SK-MEL-5 (cell line): Measurements from ENCODE around the gene FLVCR2. TPM values are rescaled to one million over a fixed set of nuclear protein-coding genes. Genes with fewer than 3 reads are reported as not detected.
"Not testable (repeated sequence)": the region's sequence is repeated elsewhere in the genome, so short reads cannot be mapped to it uniquely, and the experiment has no call there.

Experiments used
- DNase-seq: peaks from one replicate; pipeline ENCODE4 v3.0.0-alpha.2; 2016; ENCODE audit warnings: low read depth, low spot score
- in situ Hi-C: cut with HindIII; loops from 2 replicates; pipeline ENCODE4 v1.10.0; 2016; ENCODE audit warnings: low sequenced_read_pairs, high pct_unique_total_duplicates, low pct_unique_long_range_greater_than_20kb
- total RNA-seq: library from RNA; depleted of rRNA; stranded (reverse); fragments of >200 nt; shearing (Covaris generic); gene quantifications from 2 replicates; pipeline ENCODE4 v1.2.3, GENCODE V29; 2014

FLVCR2 gene
- total RNA-seq, 1 experiment from 2014 or later = 2.6 TPM

GRCh38 chr14:75577729-75578101 lies 705 bp upstream of the FLVCR2 start:
- in situ Hi-C loops = no loop called here
- peak; percentile 86 for DNase-seq

- DNase-seq = peak; percentile 11
- in situ Hi-C loops = no loop called here
Measured at GRCh38 chr14:75578786-75579337, 442 bp downstream of the FLVCR2 start.

GRCh38 chr14:75579338-75579864 lies 981 bp downstream of the FLVCR2 start:
- in situ Hi-C loops = no loop called here

GRCh38 chr14:75579882-75580281 lies 1.5 kb downstream of the FLVCR2 start:
- DNase-seq = no peak
- in situ Hi-C loops = no loop called here

More at GRCh38 chr14:75579338-75579864, 981 bp downstream of the FLVCR2 start:
- no peak for DNase-seq

DNA sequence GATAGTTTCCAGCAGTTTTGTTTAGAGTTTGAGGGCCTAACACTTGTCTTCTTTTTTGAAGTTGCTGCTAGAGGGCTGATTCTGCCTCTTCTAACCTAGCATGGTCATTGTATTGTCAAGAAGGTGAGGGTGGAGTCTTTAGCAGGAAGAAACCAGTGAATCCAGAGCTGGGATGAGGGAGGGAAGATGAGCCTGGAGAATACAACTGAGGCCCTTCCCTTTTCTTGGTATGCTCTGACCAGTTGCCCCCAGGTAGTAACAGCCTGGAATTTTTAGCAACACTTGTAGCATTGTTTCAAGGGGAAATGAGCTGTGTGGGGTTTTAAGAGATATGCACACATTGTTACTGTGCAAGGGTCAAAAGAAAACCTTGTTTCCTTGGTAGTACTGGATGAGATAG lies 9.0 kb downstream of the FLVCR2 start:
- DNase-seq = no peak
- in situ Hi-C loops = no loop called here

DNA sequence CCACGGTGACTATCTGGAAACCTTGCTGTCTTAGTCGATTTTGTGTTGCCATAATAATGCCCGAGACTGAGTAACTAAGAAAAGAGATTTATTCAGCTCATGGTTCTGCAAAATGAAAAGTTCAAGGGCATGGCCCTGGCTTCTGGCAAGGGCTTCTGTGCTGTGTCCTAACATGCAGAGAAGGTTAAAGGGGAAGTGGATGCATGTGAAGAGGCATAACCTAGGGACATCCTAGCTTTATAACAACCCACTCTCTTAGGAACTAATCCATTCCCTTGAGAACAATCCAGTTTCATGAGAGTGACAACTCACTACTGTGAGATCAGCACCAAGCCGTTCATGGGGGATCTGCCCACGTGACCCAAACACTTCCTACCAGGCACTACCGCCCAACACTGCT lies 11.5 kb downstream of the FLVCR2 start:
- no peak for DNase-seq
- in situ Hi-C loops = no loop called here

DNA sequence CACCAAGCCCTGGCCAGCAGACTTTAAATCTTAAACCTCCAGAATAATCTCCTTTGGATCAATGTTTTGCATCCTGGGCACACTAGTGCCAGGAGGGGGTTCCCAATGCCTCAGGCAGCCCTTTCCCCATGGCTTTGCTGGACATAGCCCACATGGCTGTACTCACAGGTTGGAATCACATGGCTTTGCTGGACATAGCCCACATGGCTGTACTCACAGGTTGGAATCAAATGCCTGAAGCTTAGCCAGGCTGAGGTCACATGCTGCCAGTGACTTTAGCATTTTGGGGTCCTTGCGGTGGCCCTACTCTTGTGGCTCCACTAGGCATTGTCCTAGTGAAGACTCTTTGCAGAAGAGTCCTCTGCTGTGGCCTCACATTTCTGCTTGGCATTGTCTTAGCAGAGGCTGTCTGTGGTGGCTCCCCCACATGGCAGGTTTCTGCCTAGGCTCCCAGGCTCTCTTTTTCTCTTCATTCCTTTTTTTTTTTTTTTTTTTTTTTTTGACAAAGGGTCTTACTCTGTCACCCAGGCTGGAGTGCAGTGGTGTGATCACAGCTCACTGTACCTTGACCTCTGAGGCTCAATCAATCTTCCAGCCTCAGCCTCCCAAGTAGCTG lies 13.0 kb downstream of the FLVCR2 start:
- DNase-seq = no peak
- in situ Hi-C loops = no loop called here

- in situ Hi-C loops = no loop called here
- DNase-seq = no peak
Measured at GRCh38 chr14:75591987-75592575, 13.7 kb downstream of the FLVCR2 start.

- in situ Hi-C loops = no loop called here
- no peak for DNase-seq
Measured at GRCh38 chr14:75595226-75595625, 16.8 kb downstream of the FLVCR2 start.

DNA sequence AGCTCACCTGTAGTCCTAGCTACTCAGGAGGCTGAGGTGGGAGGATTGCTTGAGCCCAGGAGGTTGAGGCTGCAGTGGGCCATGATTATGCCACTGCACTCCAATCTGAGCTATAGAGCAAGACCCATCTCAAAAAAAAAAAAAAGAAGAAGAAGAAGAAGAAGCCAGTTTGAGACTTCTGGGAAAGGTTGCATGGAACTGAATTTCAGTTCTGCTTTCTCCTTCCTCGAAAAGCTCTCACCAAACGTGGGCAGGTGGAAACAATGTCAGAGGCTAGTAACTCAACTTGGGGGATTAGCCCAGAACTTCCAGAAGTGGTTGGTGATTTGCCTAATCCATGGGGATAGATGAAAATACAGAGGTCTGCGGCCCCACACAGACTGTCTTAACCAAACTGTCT lies 18.7 kb downstream of the FLVCR2 start:
- in situ Hi-C loops = no loop called here
- no peak for DNase-seq

- in situ Hi-C loops = not testable (repeated sequence)
Measured at GRCh38 chr14:75600100-75600499, 21.7 kb downstream of the FLVCR2 start.

GRCh38 chr14:75601061-75601460 lies 22.6 kb downstream of the FLVCR2 start:
- in situ Hi-C loops, DNase-seq: not testable (repeated sequence)

More at GRCh38 chr14:75600100-75600499, 21.7 kb downstream of the FLVCR2 start:
- DNase-seq = not testable (repeated sequence)

GRCh38 chr14:75602503-75602902 lies 24.1 kb downstream of the FLVCR2 start:
- in situ Hi-C loops = no loop called here
- no peak for DNase-seq

- in situ Hi-C loops = no loop called here
- DNase-seq = no peak
Measured at GRCh38 chr14:75604979-75605851, 26.8 kb downstream of the FLVCR2 start.

- DNase-seq = no peak
- in situ Hi-C loops = no loop called here
Measured at GRCh38 chr14:75605916-75606315, 27.5 kb downstream of the FLVCR2 start.

DNA sequence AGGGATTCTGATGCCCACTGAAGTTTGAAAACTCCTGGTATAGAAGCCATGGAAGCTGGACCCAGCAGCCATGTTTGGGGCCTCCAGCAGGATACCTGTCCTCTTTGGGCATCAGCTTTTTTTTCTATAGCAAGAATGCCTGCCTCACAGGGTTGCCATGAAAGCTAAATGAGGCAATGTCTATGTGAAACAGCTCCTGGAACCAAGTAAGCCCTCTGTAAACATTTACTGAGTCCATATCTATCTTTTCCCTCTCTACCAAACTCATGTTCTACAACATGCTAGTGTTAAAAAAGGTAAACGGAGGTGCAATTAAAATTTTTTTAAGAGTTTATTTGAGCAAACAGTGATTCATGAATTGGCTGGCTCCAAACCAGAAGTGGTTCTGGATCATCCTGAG lies 28.6 kb downstream of the FLVCR2 start:
- DNase-seq = no peak
- in situ Hi-C loops = no loop called here

DNA sequence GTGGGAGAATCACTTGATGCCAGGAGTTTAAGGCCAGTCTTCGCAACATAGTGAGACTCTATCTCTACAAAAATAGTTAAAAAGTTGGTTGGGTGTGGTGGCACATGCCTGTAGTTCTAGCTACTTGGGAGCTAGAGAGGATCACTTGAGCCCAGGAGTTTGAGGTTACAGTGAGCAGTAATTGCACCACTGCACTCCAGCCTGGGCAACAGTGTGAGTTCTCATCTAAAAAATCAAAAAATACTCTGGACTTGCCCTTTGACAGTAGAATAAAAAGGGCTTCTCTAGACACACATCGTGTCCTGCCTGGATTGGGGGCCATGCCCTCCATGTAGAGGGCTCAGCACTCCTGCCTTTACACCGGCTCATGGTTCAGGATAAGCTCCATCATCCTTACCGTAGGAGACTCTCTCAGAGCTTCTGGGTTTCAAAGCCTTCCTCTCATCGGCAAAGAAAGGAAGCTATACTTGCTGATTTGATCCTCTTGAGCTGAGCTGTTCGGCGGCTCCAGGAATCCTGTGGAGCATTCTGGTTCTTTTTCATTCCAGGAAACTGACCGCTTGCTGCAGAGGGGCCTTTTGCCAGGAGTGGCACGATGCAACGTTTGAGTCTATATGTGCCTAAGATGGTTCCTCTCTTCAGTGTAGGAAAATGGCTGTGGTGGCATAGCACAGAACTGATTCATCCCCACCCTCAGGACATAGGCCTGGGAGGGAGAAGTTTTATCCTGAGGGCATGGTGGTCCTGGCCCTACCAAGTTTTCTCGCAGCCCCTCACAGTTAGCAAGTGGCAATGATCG lies 29.6 kb downstream of the FLVCR2 start:
- DNase-seq = no peak
- in situ Hi-C loops = no loop called here
